ENCODE measurements around the gene KANSL3. TPM values are rescaled to one million over a fixed set of nuclear protein-coding genes. Genes with fewer than 3 reads are reported as not detected.

KANSL3 gene
- total RNA-seq, 4 donors from 2014 or later: 34.7 to 65.0 (median 39.7) TPM

DNA sequence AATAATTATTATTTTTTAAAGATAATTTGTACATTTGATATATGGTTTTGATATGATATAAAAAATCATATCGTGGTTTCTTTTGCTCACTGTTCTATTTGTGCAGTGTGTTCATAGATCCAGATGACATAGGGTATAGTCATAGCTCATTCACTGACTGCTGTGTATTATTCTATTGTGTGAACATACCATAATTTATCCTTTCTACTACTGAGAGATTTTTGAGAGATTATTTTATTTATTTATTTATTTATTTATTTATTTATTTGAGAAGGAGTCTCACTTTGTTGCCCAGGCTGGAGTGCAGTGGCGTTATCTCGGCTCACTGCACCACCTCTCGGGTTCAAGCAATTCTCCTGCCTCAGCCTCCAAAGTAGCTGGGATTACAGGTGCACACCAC lies 43.4 kb upstream of the KANSL3 start:
- TF ChIP-seq, protein P1, sequence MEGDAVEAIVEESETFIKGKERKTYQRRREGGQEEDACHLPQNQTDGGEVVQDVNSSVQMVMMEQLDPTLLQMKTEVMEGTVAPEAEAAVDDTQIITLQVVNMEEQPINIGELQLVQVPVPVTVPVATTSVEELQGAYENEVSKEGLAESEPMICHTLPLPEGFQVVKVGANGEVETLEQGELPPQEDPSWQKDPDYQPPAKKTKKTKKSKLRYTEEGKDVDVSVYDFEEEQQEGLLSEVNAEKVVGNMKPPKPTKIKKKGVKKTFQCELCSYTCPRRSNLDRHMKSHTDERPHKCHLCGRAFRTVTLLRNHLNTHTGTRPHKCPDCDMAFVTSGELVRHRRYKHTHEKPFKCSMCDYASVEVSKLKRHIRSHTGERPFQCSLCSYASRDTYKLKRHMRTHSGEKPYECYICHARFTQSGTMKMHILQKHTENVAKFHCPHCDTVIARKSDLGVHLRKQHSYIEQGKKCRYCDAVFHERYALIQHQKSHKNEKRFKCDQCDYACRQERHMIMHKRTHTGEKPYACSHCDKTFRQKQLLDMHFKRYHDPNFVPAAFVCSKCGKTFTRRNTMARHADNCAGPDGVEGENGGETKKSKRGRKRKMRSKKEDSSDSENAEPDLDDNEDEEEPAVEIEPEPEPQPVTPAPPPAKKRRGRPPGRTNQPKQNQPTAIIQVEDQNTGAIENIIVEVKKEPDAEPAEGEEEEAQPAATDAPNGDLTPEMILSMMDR (IDR thresholded peaks at IDR 0.05; ENCODE audit: low read depth): no peak

GRCh38 chr2:96680561-96681141 lies 42.5 kb upstream of the KANSL3 start:
- TF ChIP-seq, protein P1 (IDR thresholded peaks at IDR 0.05; ENCODE audit: low read depth): no peak

DNA sequence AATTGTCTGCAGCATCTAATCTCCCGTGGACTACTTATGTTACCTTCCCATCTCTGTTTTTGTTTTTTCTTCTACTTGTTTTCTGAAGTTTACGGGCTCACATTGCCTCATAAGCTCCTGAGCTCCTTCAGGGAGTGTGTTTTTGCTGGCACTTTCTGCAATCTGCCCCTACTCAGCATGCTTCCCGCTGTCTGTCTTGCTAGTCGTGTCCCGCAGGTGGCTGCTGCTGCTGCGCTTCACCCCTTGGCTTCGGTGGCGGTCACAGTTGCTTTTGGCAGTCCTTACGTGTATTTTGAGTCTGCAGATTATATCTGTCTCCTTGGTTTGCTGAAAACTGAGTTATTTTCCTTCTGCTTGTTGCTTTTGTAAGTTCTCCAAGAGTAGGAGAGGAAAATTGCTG lies 41.7 kb upstream of the KANSL3 start:
- TF ChIP-seq, protein P1 (IDR thresholded peaks at IDR 0.05; ENCODE audit: low read depth): no peak

- TF ChIP-seq, protein P1 (IDR thresholded peaks at IDR 0.05; ENCODE audit: low read depth): no peak
These were observed 31.6 kb upstream of the KANSL3 start for GRCh38 chr2:96669539-96670215.

- TF ChIP-seq, protein P1 (IDR thresholded peaks at IDR 0.05; ENCODE audit: low read depth): no peak
These were observed 30.7 kb upstream of the KANSL3 start for GRCh38 chr2:96668771-96669170.

- TF ChIP-seq, protein P1 (IDR thresholded peaks at IDR 0.05; ENCODE audit: low read depth): no peak
These were observed 27.0 kb upstream of the KANSL3 start for GRCh38 chr2:96665083-96665569.

GRCh38 chr2:96664366-96664925 lies 26.3 kb upstream of the KANSL3 start:
- TF ChIP-seq, protein P1 (IDR thresholded peaks at IDR 0.05; ENCODE audit: low read depth): no peak

All from subcutaneous adipose tissue (tissue), 4 donors.